MV-4-11 (cell line): ENCODE measurements around the gene IL10RA.

ENCODE experiments used
- DNase-seq: peaks from one replicate; lab custom pipeline; 2025; lab: John Stamatoyannopoulos, UW

IL10RA gene

DNA sequence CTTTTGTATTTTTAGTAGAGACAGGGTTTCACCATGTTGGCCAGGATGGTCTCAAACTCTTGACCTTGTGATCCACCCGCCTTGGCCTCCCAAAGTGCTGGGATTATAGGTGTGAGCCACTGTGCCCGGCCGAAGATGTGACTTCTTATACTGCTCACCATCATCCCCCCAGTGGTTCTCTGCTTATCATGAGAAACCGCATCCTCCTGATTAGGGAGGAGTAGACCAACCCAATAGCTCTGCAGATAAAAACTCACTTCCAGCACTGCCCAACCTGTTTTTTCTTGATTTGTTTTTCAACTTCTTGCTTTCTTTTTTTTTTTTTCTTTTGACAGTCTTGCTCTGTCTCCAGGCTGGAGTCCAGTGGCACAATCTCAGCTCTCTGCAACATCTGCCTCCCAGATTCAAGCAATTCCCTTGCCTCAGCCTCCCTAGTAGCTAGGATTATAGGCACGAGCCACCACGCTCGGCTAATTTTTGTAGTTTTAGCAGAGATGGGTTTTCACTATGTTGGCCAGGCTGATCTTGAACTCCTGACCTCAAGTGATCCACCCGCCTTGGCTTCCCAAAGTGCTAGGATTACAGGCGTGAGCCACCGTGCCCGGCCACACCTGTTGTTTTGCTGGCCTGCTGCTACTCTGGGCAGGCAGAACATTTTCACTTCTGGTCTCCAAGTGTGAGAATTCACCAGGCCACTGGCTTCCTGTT, 21.5 kb downstream of the IL10RA start:
- peak; percentile 44 for DNase-seq

DNA sequence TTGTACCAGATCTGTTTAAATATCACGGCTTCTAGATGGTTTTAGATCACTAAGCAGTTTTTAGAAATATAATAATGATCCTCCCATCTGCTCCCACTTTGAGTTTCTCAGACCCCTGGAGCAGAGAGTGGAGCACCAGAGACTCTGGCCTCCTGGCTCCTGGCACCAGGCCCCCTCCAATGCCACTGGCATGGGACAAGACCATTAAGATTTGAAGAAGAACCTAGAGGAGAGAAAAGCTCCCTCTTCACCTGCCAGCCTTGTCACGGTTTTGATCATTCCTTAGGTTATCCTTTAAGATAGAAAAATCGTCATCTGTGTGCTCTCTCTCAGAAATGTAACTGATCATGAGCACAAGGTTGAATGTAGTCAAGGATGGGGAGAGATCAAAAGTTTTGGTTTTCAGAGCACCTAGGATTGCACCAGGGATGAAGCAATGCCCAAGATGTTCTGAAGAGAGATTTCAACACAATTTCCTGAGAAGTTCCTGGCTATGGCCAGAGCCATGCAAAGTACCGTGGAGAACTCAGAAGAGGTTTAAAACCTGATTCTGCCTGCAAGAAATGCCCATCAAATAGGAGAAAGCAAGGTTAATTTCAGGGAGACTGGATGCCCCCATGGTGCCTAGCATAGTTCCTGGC, 22.2 kb downstream of the IL10RA start:
- DNase-seq, result peak; percentile 66

DNA sequence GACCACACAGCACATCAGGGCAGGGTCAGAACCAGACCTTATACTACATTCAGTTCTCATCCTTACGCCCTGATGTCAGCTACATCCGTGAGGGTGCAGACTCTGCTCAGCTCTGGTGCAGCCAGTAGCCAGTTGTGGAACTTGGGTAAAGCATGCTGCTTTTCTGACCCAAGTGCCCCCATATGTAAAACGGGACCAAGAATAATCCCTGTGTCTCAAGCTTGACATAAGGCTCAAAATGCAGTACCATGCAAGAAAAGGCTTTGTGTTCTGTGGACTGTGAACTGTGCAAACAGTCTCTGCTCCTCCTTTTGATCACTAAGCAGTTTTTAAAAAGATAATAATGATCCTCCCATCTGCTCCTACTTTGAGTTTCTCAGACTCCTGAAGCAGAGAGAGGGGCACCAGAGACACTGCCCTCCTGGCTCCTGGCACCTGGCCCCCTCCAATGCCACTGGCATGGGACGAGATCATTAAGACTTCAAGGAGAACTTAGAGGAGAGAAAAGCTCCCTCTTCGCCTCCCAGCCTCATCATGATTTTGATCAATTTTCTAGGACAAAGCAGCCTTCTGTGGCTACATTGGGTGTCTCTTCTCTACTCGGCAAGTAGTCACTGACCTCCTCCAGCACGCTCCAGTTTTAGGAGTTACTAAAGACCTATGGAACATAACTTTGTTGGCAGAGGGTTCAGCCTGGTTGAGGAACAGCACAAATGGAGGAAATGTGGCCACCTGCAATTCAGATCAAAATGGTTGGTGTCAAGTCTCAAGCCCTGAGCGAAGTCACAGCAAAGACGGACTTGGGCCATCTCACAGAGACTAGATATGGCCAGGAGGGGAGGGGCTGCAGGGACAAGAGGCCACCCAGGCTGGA, 23.9 kb downstream of the IL10RA start:
- DNase-seq, result no peak

DNA sequence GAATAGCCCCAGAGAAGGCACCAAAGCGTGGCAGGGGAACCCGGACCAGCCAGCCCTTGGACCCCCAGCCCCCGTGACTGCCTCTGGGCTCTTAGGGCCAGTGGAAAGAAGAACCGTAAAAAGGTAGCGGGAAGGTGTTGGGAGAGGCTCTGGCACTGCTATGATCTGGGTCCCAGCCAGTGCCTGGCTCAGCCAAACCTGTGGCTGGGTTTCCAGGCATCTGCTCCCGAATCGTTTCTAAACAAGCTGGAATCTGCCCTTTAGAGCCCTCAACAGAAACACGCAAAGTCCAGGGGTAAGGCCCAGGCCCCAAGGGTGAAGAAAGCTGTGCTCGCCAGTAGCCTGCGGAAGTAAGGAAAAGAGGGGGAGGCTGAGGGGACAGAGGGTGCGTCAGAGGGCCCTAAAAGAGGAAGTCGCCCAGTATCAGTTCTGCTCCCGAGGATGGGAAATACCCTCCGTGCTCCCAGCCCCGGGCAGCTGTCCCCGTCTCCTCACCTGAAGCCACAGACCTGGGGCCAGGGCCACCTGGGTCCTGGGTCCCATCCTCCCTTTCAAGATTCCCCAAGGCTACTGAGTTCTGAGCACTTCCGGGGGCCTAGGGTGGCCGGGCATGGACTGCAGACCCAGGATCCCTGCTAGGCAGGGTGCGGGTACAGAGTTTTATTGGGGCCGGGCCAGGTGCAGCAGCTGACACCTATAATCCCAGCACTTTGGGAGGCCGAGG, 24.7 kb downstream of the IL10RA start:
- DNase-seq, result peak; percentile 92

DNA sequence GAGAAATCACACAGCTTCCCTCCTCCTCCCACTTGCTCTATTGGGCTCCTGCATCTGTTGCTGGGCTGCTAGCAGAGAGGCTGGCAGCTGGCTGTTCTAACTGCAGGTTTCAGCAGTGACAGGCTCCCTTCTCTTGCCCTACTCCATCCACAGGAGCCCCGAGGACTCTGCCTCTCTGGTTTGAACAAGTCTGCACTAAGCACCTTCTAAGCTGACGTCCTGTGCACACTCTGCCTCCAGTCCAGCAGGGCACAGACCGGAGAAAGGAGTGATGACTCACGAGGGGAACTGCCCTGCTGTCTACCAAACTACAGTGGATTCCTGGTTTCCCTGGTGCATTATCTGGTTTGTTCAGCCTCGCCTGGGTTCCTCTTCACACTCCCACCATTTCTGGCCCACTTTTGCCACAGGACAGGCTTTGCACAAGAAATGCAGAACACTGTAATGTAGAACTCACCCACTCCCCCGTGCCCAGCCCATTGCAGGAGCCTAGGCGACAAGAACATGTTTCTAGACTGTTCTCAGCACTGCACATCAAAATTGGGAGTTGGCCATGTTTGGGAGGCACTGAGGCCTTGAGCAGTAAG, 26.0 kb downstream of the IL10RA start:
- peak; percentile 87 for DNase-seq

DNA sequence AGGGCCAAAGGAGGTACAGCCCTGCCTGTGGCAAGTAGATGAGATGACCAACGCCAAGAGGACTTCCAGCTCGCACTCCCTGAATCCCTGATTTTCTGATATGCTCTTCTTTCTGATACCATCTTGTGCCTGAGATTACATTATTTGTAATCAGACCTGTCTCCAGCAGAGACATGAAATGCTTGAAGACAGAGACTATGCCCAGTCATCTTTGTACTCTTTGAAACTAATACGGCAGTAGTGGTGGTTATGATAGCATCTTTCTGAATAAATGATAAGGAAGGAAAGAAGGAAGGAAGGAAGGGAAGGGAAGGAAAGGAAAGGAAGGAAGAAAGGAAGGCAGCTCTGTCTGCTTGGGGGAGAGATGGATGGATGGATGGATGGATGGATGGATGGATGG, 27.8 kb downstream of the IL10RA start:
- no peak for DNase-seq

DNA sequence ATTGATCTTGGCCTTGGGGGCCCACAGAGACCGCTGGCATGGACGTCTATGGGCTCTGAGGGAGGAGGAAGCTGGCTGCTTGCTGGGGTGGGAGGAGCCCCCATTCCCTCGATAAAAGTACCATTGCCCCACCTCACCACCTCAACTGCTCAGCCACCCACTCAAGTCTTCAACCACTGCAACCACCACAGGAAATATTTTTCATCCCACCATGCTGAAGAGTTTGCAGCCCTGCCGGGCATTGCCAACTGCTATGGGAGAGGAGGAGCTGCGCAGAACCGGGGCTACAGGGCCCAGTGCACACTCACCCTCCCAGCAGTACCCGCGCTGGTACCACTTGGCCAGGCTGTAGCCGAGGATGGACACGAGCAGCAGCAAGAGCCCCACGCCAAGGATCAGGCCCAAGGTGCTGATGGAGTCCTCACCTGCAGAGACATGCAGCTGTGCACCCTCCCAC, 29.2 kb downstream of the IL10RA start:
- DNase-seq, result peak; percentile 44

DNA sequence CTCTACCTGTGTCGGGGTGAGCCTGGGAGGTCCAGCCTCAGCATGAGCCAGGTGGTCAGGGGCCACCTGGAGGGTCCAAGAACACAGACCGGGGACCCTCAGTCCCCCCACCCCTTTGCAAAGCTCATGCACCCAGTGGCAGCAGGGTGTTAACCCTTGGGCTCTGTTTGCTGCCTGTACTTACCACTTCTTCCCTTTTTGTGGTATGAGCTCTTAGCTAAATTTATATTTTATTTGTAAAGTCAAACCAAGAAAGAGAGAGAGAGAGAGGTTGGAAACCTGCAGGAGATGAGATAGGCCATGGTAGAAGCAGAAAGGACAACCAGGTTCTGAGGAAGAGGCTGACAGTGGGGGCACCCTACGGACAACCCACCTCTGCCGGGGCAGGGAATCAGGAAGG, 29.9 kb downstream of the IL10RA start:
- peak; percentile 72 for DNase-seq

DNA sequence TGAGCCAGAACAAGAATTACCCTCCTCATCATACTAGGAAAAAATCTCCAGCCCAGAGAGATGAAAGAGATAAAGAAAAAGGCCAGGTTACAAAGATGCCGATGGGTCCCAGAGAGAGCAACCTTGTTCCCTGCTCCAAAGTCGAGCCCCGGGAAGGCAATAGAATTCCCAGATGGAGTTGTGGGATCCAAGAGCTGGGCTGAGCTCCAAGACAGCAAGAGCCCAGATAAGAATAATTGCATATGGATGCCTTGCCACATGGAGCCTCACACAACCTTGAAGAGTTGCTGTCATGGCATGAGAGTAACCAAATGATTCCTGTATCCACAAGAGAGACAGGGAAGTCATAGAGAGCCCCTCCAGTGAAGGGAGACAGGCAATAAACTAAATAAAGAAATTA, 30.9 kb downstream of the IL10RA start:
- DNase-seq, result no peak

DNA sequence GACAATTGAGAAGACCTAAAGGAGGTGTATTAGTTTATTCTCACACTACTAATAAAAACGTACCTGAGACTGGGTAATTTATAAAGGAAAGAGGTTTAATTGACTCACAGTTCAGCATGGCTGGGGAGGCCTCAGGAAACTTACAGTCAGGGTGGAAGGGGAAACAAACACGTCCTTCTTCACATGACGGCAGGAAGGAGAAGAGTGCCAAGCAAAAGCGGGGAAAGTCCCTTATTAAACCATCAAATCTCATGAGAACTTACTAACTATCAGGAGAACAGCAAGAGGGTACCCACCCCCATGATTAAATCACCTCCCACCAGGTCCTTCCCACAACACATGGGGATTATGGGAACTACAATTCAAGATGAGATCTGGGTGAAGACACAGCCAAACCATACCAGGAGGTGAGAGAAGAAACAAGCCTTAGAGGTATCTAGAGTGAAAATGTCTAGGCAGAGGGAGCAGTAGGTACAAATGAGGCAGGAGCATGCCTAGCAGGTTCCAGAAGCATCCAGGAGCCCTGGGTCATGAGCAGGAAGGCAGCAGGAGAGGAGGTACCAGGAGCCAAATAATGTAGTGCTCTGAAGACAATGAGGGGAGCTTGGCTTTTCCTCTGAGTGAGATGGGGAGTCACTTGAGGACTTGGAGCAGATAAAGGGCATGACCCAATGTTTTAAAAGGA, 31.6 kb downstream of the IL10RA start:
- DNase-seq, result no peak

DNA sequence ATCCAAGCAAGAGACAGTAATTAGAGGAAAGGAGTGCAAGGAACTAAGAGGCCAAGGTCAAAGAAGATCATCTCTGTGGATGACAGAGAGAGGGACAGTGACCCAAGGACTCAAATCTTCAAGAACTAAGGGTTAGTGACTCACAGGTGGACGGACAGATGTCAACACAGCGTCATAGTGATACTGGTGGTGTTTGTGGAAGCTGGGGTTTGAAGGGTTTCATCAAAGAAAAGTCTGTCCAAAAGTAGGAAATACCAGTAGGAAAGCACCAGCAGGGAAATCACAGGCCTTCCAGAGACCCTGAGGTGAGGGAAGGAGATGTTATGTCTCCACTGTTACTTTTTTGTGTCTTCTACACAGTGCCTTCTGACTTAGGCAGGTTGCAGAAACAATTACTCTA, 32.2 kb downstream of the IL10RA start:
- DNase-seq, result peak; percentile 4

DNA sequence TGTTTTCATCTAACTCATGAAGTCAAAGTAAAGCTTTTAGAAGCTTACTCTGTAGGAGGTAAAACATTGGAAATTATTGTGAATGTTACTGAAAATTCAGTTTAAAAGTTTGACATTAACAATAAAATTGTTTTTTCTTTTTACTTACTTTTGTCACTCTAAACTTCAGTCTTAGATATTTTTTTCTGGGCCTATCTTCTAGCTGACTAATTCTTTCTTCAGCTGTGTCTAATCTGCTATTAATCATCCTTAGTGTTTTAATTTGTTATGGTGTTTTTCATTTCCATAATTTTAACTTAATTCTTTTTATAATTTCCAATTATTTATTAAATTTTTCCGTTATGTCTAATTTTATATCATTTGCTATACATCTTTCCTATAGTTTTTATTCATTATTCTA, 35.0 kb downstream of the IL10RA start:
- no peak for DNase-seq

DNA sequence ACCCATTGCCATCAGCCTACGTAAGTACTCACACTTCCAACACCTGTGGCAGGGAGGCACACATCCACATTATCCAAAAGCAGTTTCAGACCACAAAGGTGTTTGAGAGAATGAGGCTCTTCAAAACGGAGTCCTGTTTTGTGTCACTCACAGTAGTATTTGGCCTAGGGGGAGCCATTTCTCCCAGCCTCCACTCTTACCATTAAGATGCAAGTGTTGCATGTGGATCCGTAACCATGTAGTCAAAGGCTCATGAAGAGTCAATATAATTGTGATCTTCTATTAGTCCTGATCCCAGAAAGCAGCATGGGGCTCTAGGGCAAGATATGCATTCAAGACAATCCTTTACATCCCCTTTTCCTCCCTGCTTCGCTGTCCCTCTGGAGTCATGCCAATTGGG, 41.5 kb downstream of the IL10RA start:
- no peak for DNase-seq

DNA sequence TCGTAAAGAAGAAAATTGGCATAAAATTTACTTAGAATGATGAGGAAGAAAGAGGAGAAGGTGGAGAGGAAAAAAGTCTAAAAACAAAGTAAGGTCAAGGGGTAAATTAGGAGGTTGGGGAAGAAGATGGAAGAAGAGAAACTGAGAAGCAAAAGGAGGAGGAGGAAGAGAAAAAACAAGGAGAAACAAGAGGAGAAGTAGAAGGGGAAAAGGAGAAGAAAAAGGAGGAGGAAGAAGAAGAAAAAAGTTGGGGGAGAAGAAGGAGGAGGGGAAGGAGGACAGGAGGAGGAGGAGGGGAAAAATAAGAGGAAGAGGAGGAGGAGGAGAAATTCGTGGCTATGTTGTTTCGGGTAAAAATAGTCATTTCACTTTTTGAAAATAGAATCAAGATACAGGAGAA, 42.4 kb downstream of the IL10RA start:
- no peak for DNase-seq

DNA sequence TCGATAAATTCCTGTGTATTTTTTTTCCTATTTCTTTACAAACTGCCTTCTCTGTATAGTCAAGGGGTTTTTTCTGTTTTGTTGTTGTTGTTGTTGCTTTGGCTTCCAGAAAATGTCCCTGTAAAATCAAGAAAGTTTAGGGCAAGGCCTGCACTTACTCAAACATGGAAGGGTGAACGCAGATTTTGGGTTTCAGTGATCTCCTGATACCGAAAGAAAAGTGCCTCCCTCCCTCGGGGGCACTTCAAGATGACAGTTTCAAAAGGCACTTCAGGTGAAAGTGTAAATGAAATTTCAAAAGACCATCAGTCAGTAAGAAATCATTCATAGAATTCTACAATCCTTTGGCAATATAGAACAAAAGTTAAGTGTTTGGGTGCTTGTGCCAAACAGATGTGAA, 47.2 kb downstream of the IL10RA start:
- DNase-seq, result no peak

DNA sequence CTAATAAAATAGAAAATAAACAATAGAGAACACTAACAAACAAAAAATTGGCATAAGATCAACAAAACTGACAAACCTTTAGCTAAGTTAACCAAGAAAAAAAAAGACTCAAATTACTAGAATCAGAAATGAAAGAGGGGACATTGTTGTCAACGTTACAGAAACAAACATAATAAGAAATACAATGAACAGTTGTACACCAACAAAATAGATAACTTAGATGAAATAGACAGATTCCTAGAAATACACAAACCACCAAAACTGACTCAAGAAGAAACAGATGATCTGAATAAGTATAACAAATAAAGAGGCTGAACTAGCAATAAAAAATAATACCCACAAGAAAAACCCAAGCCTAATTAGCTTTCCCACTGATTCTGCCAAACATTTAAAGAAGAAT, 55.9 kb downstream of the IL10RA start:
- no peak for DNase-seq

DNA sequence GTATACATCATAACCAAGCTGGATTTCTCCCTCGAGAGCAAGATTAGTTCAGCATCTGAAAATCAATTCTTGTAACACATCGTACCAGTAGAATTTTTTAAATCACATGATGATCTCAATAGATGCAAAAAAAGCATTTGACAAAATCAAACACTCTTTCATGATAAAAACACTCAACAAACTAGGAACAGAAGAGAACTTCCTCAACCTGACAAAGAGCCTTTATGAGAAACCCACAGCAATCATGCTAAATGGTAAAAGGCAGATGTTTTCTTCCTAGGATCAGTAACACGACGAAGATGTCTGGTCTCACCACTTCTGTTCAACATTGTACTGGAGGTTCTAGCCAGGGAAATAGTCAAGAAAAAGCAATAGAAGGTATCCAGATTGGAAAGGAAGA, 56.6 kb downstream of the IL10RA start:
- DNase-seq, result peak; percentile 6

DNA sequence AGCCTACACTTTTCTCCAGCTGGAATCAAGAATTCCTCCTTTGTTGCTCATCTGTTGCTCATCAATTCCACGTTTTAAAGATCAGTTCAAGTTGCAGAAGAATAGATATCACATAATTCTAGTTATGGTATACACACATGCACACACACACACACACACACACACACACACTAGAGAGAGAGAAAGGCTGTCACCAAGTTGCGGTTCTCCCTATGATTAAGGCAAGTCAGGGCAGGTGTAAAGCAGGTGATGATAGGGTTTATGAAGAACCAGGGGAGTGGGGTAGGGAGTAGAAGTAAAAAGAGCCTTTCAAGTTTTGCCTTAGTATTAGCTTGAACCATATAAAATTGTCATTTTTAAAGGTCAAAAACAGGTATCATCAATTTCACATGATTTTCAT, 59.0 kb downstream of the IL10RA start:
- DNase-seq, result no peak

DNA sequence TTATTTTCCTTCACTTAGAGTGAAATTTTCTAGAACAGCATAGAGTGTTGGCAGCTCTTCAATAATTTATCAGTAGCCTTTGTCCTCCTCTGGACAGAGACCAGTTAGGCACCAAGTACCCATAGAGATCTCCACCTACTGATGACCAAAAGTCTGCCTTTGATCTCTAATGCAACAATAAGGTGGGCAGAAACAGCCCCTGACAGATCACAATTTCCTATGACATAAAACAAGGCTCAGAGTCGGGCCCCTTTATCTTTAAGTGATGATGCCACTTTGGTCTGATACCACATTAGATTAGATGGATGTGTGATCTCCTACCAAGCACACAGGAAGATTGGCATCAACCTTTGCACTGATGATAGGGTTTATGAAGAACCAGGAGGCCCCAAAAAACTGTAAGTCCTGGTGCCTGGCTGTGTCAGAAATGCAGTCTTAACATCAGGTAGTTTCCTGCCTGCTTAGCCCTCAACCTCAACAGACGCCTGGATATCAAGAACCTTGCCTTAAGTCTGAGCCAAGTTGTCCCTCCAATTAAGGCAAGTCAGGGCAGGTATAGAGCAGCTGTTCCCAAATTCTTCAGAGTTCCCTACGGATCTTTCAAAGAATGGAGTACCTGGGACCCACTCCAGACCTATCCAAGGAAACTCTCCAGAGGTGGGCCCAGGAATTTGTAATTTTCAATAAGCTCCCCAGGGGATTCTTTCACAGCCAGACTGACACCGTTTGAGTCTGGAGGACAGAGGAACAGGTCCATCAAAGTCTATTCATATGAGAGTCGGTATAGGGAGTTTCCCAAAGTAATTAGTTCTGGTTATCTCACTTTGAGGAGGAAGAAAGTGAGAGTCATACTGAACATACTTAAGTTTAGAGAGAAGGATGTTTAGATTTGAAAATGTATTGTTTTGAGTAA, 60.1 kb downstream of the IL10RA start:
- DNase-seq, result no peak
